GM10248 (cell line): ENCODE results near the gene KCNH1.

Source experiments
- CTCF ChIA-PET: fragments of 300-600 bp; sonication (Branson Sonifier 250); formaldehyde crosslinking; extraction: SDS; loops from one replicate; lab custom pipeline; 2021; ENCODE audit warnings: antibody characterized with exemption; lab: Yijun Ruan, JAX
- POLR2A ChIA-PET: fragments of 350-650 bp; sonication (Branson Sonifier 250); formaldehyde crosslinking; extraction: SDS; loops from one replicate; lab custom pipeline; 2020; ENCODE audit warnings: antibody characterized with exemption; lab: Yijun Ruan, JAX
- DNase-seq: peaks from one replicate; pipeline ENCODE4 v3.0.0; 2012; ENCODE audit errors: extremely low spot score
- CTCF ChIP-seq: IDR thresholded peaks from 2 replicates; pipeline ENCODE4 v1.5.1; 2012; ENCODE audit warnings: mild to moderate bottlenecking, low read depth; ENCODE audit errors: extremely low read depth, missing control alignments, control extremely low read depth

KCNH1 gene

GRCh38 chr1:210830034-210831028, 303.6 kb downstream of the KCNH1 start:
- no peak for TF ChIP-seq CTCF
- ChIA-PET POLR2A (no interaction called here), CTCF (interaction anchor here (0.8 to 1.4 kb wide), 3 partner anchors 14 to 35 kb away, joined by 3 read pairs; no protein-coding TSS in a partner anchor)
- no peak for DNase-seq

- TF ChIP-seq CTCF = no peak
- POLR2A ChIA-PET = no interaction called here
- CTCF ChIA-PET = interaction anchor here (1.2 kb wide), 1 partner anchor 13 kb away, joined by 3 read pairs; no protein-coding TSS in a partner anchor
- no peak for DNase-seq
Observed at GRCh38 chr1:210828996-210829596, 304.9 kb downstream of the KCNH1 start.

- ChIA-PET CTCF (interaction anchor here (1.0 kb wide), 1 partner anchor 198 kb away, joined by 3 read pairs; no protein-coding TSS in a partner anchor), POLR2A (no interaction called here)
- TF ChIP-seq CTCF = no peak
- no peak for DNase-seq
Observed at GRCh38 chr1:210827481-210827880, 306.5 kb downstream of the KCNH1 start.

GRCh38 chr1:210826686-210827085, 307.3 kb downstream of the KCNH1 start:
- POLR2A ChIA-PET = no interaction called here
- no peak for DNase-seq
- CTCF ChIA-PET = no interaction called here
- TF ChIP-seq CTCF = no peak

- ChIA-PET POLR2A (no interaction called here), CTCF (no interaction called here)
- no peak for TF ChIP-seq CTCF
- no peak for DNase-seq
Observed at GRCh38 chr1:210822932-210823331, 311.0 kb downstream of the KCNH1 start.

GRCh38 chr1:210822241-210822640, 311.7 kb downstream of the KCNH1 start:
- TF ChIP-seq CTCF = no peak
- POLR2A ChIA-PET = no interaction called here
- CTCF ChIA-PET = no interaction called here
- DNase-seq = no peak
